SK-N-SH (cell line): ENCODE results near the gene ARHGEF11. TPM values are rescaled to one million over a fixed set of nuclear protein-coding genes. Genes with fewer than 3 reads are reported as not detected.

Experiments used
- CTCF ChIA-PET: fragments of 300-600, 350-600 bp; formaldehyde crosslinking; extraction: SDS; loops from one replicate; lab custom pipeline; 2021; lab: Yijun Ruan, JAX
- POLR2A ChIA-PET: fragments of 350-600 bp; sonication (Branson Sonifier 250); formaldehyde crosslinking; extraction: SDS; loops from one replicate; lab custom pipeline; 2020; ENCODE audit warnings: antibody characterized with exemption, inconsistent platforms; lab: Yijun Ruan, JAX
- DNase-seq: peaks from one replicate; pipeline ENCODE4 v3.0.0; 2012
- H2AFZ ChIP-seq: fragments of 200-600 bp; sonication (generic); 2 replicates; pipeline ENCODE4 v1.8.1; 2016; ENCODE audit warnings: antibody characterized with exemption, mild to moderate bottlenecking, low read depth
- H3F3A ChIP-seq: fragments of 200-600 bp; sonication (generic); replicated peaks from 2 replicates; pipeline ENCODE3; 2016; ENCODE audit warnings: antibody characterized with exemption, mild to moderate bottlenecking; ENCODE audit not compliant: insufficient read depth
- H3K27ac ChIP-seq, 2 experiments: fragments of 200-500 bp in 1 of 2; fragments of 200-600 bp in 1 of 2; sonication (Bioruptor generic) in 1 of 2; sonication (generic), shearing (Covaris generic) in 1 of 2; 2 replicates each; pipeline versions ENCODE4 v1.5.1 to v1.6.1; 2014 to 2016; ENCODE audit warnings: low read depth in 2 of 2, inconsistent platforms in 1 of 2, low read length in 1 of 2, mild to moderate bottlenecking in 1 of 2, mixed read lengths in 1 of 2
- H3K27me3 ChIP-seq: fragments of 200-600 bp; sonication (generic), shearing (Covaris generic); 2 replicates; pipeline ENCODE4 v1.6.1; 2016; ENCODE audit warnings: mixed run types; ENCODE audit not compliant: insufficient read depth
- H3K36me3 ChIP-seq, 2 experiments: fragments of 200-500 bp in 1 of 2; fragments of 200-600 bp in 1 of 2; sonication (Bioruptor generic) in 1 of 2; sonication (generic) in 1 of 2; replicated peaks in 1 of 2; 2 replicates each; pipeline versions ENCODE3 to v1.5.1; 2014 to 2016; ENCODE audit warnings: low read length in 1 of 2, mild to moderate bottlenecking in 1 of 2; ENCODE audit not compliant: insufficient read depth in 2 of 2, control insufficient read depth in 1 of 2
- H3K4me1 ChIP-seq, 2 experiments: fragments of 200-500 bp in 1 of 2; fragments of 200-600 bp in 1 of 2; sonication (Bioruptor generic) in 1 of 2; sonication (generic), shearing (Covaris generic) in 1 of 2; 2 replicates each; pipeline versions ENCODE4 v1.5.1 to v1.6.1; 2014 to 2016; ENCODE audit warnings: low read depth in 1 of 2, low read length in 1 of 2, mixed run types in 1 of 2; ENCODE audit not compliant: insufficient read depth in 2 of 2, control insufficient read depth in 1 of 2
- H3K4me2 ChIP-seq: fragments of 200-600 bp; sonication (generic), shearing (Covaris generic); 2 replicates; pipeline ENCODE4 v1.6.1; 2017; ENCODE audit warnings: mixed run types
- H3K4me3 ChIP-seq, 2 experiments: fragments of 200-500 bp in 1 of 2; fragments of 200-600 bp in 1 of 2; sonication (Bioruptor generic) in 1 of 2; sonication (generic), shearing (Covaris generic) in 1 of 2; 2 replicates each; pipeline versions ENCODE4 v1.5.1 to v1.8.1; 2014 to 2016; ENCODE audit warnings: low read depth in 2 of 2, inconsistent platforms in 1 of 2, low read length in 1 of 2, mild to moderate bottlenecking in 1 of 2, mixed read lengths in 1 of 2, moderate library complexity in 1 of 2
- H3K79me2 ChIP-seq: fragments of 200-600 bp; sonication (generic); 2 replicates; pipeline ENCODE4 v1.8.1; 2017; ENCODE audit warnings: mild to moderate bottlenecking; ENCODE audit not compliant: insufficient read depth
- H3K9ac ChIP-seq: fragments of 200-600 bp; sonication (generic); 2 replicates; pipeline ENCODE4 v1.6.1; 2017; ENCODE audit warnings: mixed run types
- H3K9me2 ChIP-seq: fragments of 200-600 bp; sonication (generic); 2 replicates; pipeline ENCODE4 v1.6.1; 2017; ENCODE audit warnings: mixed run types
- H3K9me3 ChIP-seq: fragments of 200-600 bp; sonication (generic); 2 replicates; pipeline ENCODE4 v1.6.1; 2017; ENCODE audit warnings: mixed run types, mild to moderate bottlenecking, moderate library complexity
- H4K20me1 ChIP-seq: fragments of 200-600 bp; sonication (generic); 2 replicates; pipeline ENCODE4 v1.6.1; 2017; ENCODE audit warnings: mild to moderate bottlenecking, mixed run types; ENCODE audit not compliant: insufficient read depth
- EP300 ChIP-seq, 2 experiments: IDR thresholded peaks; 2 replicates each; pipeline versions ENCODE4 v1.4.0 to v1.6.1; 2012; ENCODE audit warnings: borderline replicate concordance in 1 of 2, low read depth in 1 of 2, low read length in 1 of 2
- GATA2 ChIP-seq: sonication (generic); formaldehyde crosslinking; IDR thresholded peaks from 2 replicates; pipeline ENCODE4 v1.5.0; 2020; ENCODE audit warnings: mild to moderate bottlenecking, missing genetic modification reagents
- MXI1 ChIP-seq: IDR thresholded peaks from 2 replicates; pipeline ENCODE4 v1.6.1; 2012; ENCODE audit warnings: mild to moderate bottlenecking, low read depth, low read length, improper control_type of control experiment
- NRF1 ChIP-seq: IDR thresholded peaks from 2 replicates; pipeline ENCODE4 v1.6.1; 2012; ENCODE audit warnings: low read depth, mild to moderate bottlenecking, low read length
- POLR2AphosphoS5 ChIP-seq: IDR thresholded peaks from 2 replicates; pipeline ENCODE4 v1.6.1; 2012; ENCODE audit warnings: low read depth, low read length
- RAD21 ChIP-seq: IDR thresholded peaks from 2 replicates; pipeline ENCODE4 v1.6.1; 2012; ENCODE audit warnings: mild to moderate bottlenecking, low read length
- RCOR1 ChIP-seq: fragments of 150-350 bp; IDR thresholded peaks from 2 replicates; pipeline ENCODE4 v1.6.1; 2017; ENCODE audit warnings: antibody characterized with exemption, low read length
- RFX5 ChIP-seq: IDR thresholded peaks from 2 replicates; pipeline ENCODE4 v1.6.1; 2012; ENCODE audit warnings: mild to moderate bottlenecking, improper control_type of control experiment, low read length
- RXRA ChIP-seq: IDR thresholded peaks from 2 replicates; pipeline ENCODE4 v1.4.0; 2012; ENCODE audit warnings: low read depth, mild to moderate bottlenecking, borderline replicate concordance
- SMC3 ChIP-seq: IDR thresholded peaks from 2 replicates; pipeline ENCODE4 v1.6.1; 2012; ENCODE audit warnings: low read depth, low read length, improper control_type of control experiment
- TCF12 ChIP-seq: IDR thresholded peaks from 2 replicates; pipeline ENCODE4 v1.4.0; 2012
- USF1 ChIP-seq: IDR thresholded peaks from 2 replicates; pipeline ENCODE4 v1.4.0; 2012; ENCODE audit warnings: low read depth, borderline replicate concordance
- ZBTB33 ChIP-seq: IDR thresholded peaks from 2 replicates; pipeline ENCODE4 v1.4.0; 2012; ENCODE audit warnings: low read depth, borderline replicate concordance
- WGBS: methylation state at CpG from one replicate; pipeline ENCODE4 v1.1.6; 2017; ENCODE audit warnings: low lambda C conversion rate; 5-methylcytosine and 5-hydroxymethylcytosine counted together
- polyA plus RNA-seq, 3 experiments: library from polyadenylated mRNA; depleted of rRNA; stranded (reverse); fragments of >200 nt; gene quantifications; 2 replicates each; pipeline ENCODE4 v1.2.3, GENCODE V29; 2012

ARHGEF11 gene
- polyA plus RNA-seq, 1 of the 3 experiments (the other 2 are of a cell fraction): 19.0 TPM

- POLR2A ChIA-PET: interaction anchor here (1.2 to 2.7 kb wide), 3 partner anchors 9 to 18 kb away, joined by 3 to 15 read pairs (median 3); no protein-coding TSS in a partner anchor
- H3K4me3 ChIP-seq: no peak overlapping the region
- no peaks in the 10 kb centered on the region for H4K20me1 ChIP-seq
- TF ChIP-seq SMC3 (no peak), RXRA (no peak), RAD21 (no peak), ZBTB33 (no peak), RCOR1 (no peak), TCF12 (no peak), MXI1 (no peak), POLR2AphosphoS5 (no peak), RFX5 (no peak), USF1 (no peak), NRF1 (no peak), EP300 (IDR thresholded peaks at IDR 0.05; ENCODE audit: borderline replicate concordance in 1 of 2, low read depth in 1 of 2, low read length in 1 of 2) (no peak)
- H3F3A ChIP-seq: no peaks in the 10 kb centered on the region
- peaks cover 11 to 42% of the 10 kb centered on the region in 2 experiments; a peak in 3 of 4 replicates for H3K4me1 ChIP-seq
- no peaks in the 10 kb centered on the region for H3K79me2 ChIP-seq
- H3K9ac ChIP-seq: no peak overlapping the region
- H3K27ac ChIP-seq: peak overlapping the region in 1 of 2 experiments; percentile 94; a peak in 2 of 4 replicates
- no peak overlapping the region for H2AFZ ChIP-seq
- no peaks in the 10 kb centered on the region for H3K9me2 ChIP-seq
- no peak overlapping the region for H3K4me2 ChIP-seq
- H3K36me3 ChIP-seq: no peaks in the 10 kb centered on the region
- H3K9me3 ChIP-seq: no peaks in the 10 kb centered on the region
- no peak for DNase-seq
- no peaks in the 10 kb centered on the region for H3K27me3 ChIP-seq
- CTCF ChIA-PET: interaction anchor here (0.8 to 6.9 kb wide), 11 partner anchors 14 to 223 kb away, joined by 3 to 182 read pairs (median 8); partner anchors contain the start of genes INSRR, LRRC71, NTRK1 and PEAR1
- WGBS: 80% methylated on average over 1 of the region's 2 CpGs
Observed at GRCh38 chr1:156912310-156912709, 133.2 kb downstream of the ARHGEF11 start.

GRCh38 chr1:156911577-156912298 lies 133.8 kb downstream of the ARHGEF11 start:
- Histone ChIP-seq H3K9me3 (no peaks in the 10 kb centered on the region), H3K27ac (peak overlapping the region in 1 of 2 experiments; percentile 94; a peak in 2 of 4 replicates), H3K4me1 (peaks cover 11 to 42% of the 10 kb centered on the region in 2 experiments; a peak in 3 of 4 replicates), H3K79me2 (no peaks in the 10 kb centered on the region), H3K9me2 (no peaks in the 10 kb centered on the region), H2AFZ (no peak overlapping the region), H3K27me3 (no peaks in the 10 kb centered on the region), H4K20me1 (no peaks in the 10 kb centered on the region), H3F3A (no peaks in the 10 kb centered on the region), H3K9ac (no peak overlapping the region), H3K36me3 (no peaks in the 10 kb centered on the region), H3K4me2 (no peak overlapping the region), H3K4me3 (no peak overlapping the region)
- POLR2A ChIA-PET: interaction anchor here (2.7 kb wide), 1 partner anchor 15 kb away, joined by 15 read pairs; no protein-coding TSS in a partner anchor
- WGBS: 58% methylated on average over 5 of the region's 6 CpGs
- TF ChIP-seq TCF12 (0 out of 2 replicates have a peak, but pooled peaks have one; percentile 7), GATA2 (CRISPR knock-in tag) (no peak)
- no peak for DNase-seq
- CTCF ChIA-PET: interaction anchor here (0.7 to 6.9 kb wide), 15 partner anchors 13 to 265 kb away, joined by 3 to 182 read pairs (median 4); partner anchors contain the start of genes INSRR, LRRC71, NTRK1 and PEAR1
